Astrocyte of the cerebellum (primary cell): ENCODE results near the gene SLC37A1.
A peak's percentile ranks its signal among the peaks of the same experiment; 100 is the strongest.

Experiments used
- DNase-seq: peaks from one replicate; pipeline ENCODE4 v3.0.0-alpha.2; 2011; ENCODE audit warnings: low read depth
- H3K4me3 ChIP-seq: 2 replicates; pipeline ENCODE4 v1.5.1; 2011; ENCODE audit warnings: mild to moderate bottlenecking, low read depth, low read length, moderate library complexity
- in situ Hi-C: cut with HindIII; loops from 2 replicates; pipeline ENCODE4 v1.10.0; 2017; ENCODE audit warnings: low sequenced_read_pairs
- TF ChIP-seq, protein P1 (sequence below): IDR thresholded peaks from 2 replicates; pipeline ENCODE4 v1.5.1; 2012; ENCODE audit warnings: low read length, low read depth, moderate library complexity, mild to moderate bottlenecking; ENCODE audit errors: missing control alignments

Gene SLC37A1

DNA sequence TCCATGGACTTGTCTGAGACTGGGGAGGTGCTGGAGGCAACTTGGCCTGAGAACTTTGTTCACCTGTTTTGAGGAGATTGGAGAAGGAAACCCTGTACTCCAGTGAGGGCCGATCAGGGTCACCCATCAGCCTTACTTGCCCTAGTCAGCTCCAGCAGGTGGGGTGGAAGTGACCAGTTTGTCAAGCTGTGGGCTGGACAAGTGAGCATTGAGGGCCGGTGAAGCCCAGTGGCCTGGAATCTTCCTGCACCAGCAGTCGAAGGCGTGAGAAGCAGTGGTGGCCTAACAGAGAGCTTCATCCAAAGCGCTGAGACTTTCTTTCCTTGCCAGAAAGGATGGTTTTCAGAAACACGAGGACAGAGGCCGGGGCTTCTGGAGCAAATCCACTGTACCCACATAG lies 9.6 kb downstream of the SLC37A1 start:
- DNase-seq = no peak
- TF ChIP-seq, protein P1, sequence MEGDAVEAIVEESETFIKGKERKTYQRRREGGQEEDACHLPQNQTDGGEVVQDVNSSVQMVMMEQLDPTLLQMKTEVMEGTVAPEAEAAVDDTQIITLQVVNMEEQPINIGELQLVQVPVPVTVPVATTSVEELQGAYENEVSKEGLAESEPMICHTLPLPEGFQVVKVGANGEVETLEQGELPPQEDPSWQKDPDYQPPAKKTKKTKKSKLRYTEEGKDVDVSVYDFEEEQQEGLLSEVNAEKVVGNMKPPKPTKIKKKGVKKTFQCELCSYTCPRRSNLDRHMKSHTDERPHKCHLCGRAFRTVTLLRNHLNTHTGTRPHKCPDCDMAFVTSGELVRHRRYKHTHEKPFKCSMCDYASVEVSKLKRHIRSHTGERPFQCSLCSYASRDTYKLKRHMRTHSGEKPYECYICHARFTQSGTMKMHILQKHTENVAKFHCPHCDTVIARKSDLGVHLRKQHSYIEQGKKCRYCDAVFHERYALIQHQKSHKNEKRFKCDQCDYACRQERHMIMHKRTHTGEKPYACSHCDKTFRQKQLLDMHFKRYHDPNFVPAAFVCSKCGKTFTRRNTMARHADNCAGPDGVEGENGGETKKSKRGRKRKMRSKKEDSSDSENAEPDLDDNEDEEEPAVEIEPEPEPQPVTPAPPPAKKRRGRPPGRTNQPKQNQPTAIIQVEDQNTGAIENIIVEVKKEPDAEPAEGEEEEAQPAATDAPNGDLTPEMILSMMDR = no peak
- no peak overlapping the region for H3K4me3 ChIP-seq
- in situ Hi-C loops = no loop called here

- TF ChIP-seq, protein P1 = no peak
- DNase-seq = no peak
- H3K4me3 ChIP-seq = no peak overlapping the region
- in situ Hi-C loops = no loop called here
Measured at GRCh38 chr21:42523941-42524340, 10.3 kb downstream of the SLC37A1 start.

DNA sequence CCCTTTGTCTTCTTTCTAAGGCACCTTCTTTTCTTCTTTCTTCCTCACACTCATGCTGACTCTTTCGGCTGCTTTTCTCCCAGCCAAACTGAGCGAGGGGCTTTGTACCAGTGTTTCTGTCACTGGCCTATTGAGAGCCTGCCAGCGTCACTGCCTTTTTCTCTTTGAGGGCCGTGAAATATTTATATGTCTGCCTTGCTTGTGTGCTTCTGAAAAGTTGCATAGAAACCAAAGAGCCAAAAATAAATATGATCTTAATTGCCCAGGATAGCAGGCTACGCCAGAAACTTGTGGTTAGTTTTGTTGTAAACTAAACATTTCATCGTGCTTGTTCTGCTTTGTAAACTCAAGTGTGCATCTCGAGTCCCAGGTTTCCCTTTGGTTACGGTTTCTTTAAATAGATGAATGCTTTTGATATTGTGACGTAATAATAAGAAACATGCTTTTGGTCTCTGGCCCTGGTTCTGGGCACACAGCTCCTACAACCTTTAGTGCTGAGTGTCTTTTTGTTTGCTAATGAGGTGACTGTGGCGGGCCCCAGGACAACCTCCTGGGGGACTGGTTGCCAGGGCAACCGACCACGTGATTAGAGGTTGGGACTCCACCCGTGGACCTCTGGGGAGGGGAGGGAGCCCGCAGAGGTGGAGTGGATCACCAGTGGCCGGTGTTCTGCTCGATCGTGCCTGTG lies 10.8 kb downstream of the SLC37A1 start:
- in situ Hi-C loops = no loop called here
- peak; percentile 92 for DNase-seq

GRCh38 chr21:42525029-42525581 lies 11.5 kb downstream of the SLC37A1 start:
- peak overlapping the region; percentile 11 for H3K4me3 ChIP-seq
- TF ChIP-seq, protein P1 = no peak
- DNase-seq = no peak
- in situ Hi-C loops = no loop called here

More for the DNA sequence above, 10.8 kb downstream of the SLC37A1 start:
- TF ChIP-seq, protein P1 = no peak
- peak overlapping the region; percentile 11 for H3K4me3 ChIP-seq

GRCh38 chr21:42525676-42526378 lies 12.2 kb downstream of the SLC37A1 start:
- TF ChIP-seq, protein P1 = no peak
- no peak for DNase-seq
- in situ Hi-C loops = no loop called here
- no peak overlapping the region for H3K4me3 ChIP-seq

DNA sequence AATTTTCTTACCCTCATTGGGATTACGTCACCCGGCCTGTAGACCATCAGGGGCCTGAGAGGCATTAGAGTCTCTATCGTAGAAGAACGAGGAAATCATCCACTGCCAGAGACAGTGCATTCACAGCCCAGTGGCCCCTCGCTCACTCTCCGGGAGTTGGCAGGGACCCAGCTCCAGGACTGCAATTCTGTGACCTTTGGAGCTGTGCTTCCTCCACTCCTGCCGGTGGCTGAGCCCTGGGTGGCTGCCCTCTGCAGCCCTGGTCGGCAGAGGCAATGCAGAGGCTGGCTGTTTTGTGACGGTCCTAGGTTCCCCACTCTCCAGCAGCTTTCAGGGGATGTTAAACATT lies 12.7 kb downstream of the SLC37A1 start:
- DNase-seq = no peak
- TF ChIP-seq, protein P1 = no peak
- no peak overlapping the region for H3K4me3 ChIP-seq
- in situ Hi-C loops = no loop called here
